Measurements from ENCODE around the gene HDDC2.

The HDDC2 gene

GRCh38 chr6:125332664-125333063 is 30.9 kb upstream of the HDDC2 start:
- no peak overlapping the region for H3K27ac ChIP-seq (ENCODE audit: low read depth, low read length)
- no peaks in the 10 kb centered on the region for H3K36me3 ChIP-seq (ENCODE audit: control insufficient read depth in 1 of 2, insufficient read depth in 2 of 2, low read length in 2 of 2)
- H3K27me3 ChIP-seq (ENCODE audit: control insufficient read depth in 1 of 2, insufficient read depth in 2 of 2, low read length in 2 of 2): no peaks in the 10 kb centered on the region
- no peak overlapping the region for H3K9ac ChIP-seq (ENCODE audit: low read depth in 1 of 2, low read length in 2 of 2)
- no peak overlapping the region for H3K4me3 ChIP-seq (ENCODE audit: low read depth in 1 of 2, low read length in 2 of 2)
- H3K9me3 ChIP-seq (ENCODE audit: control insufficient read depth in 1 of 2, low read length in 2 of 2): no peaks in the 10 kb centered on the region
- H3K4me1 ChIP-seq (ENCODE audit: control insufficient read depth in 1 of 2, insufficient read depth in 2 of 2, low read length in 2 of 2): no peaks in the 10 kb centered on the region

GRCh38 chr6:125325586-125325985 is 23.8 kb upstream of the HDDC2 start:
- Histone ChIP-seq H3K27me3 (ENCODE audit: control insufficient read depth in 1 of 2, insufficient read depth in 2 of 2, low read length in 2 of 2) (no peaks in the 10 kb centered on the region), H3K4me3 (ENCODE audit: low read depth in 1 of 2, low read length in 2 of 2) (no peak overlapping the region), H3K27ac (ENCODE audit: low read depth, low read length) (no peak overlapping the region), H3K9ac (ENCODE audit: low read depth in 1 of 2, low read length in 2 of 2) (no peak overlapping the region), H3K4me1 (ENCODE audit: control insufficient read depth in 1 of 2, insufficient read depth in 2 of 2, low read length in 2 of 2) (no peaks in the 10 kb centered on the region), H3K9me3 (ENCODE audit: control insufficient read depth in 1 of 2, low read length in 2 of 2) (no peaks in the 10 kb centered on the region), H3K36me3 (ENCODE audit: control insufficient read depth in 1 of 2, insufficient read depth in 2 of 2, low read length in 2 of 2) (no peaks in the 10 kb centered on the region)

- Histone ChIP-seq H3K4me1 (ENCODE audit: control insufficient read depth in 1 of 2, insufficient read depth in 2 of 2, low read length in 2 of 2) (no peaks in the 10 kb centered on the region), H3K27me3 (ENCODE audit: control insufficient read depth in 1 of 2, insufficient read depth in 2 of 2, low read length in 2 of 2) (no peaks in the 10 kb centered on the region), H3K27ac (ENCODE audit: low read depth, low read length) (no peak overlapping the region), H3K9ac (ENCODE audit: low read depth in 1 of 2, low read length in 2 of 2) (no peak overlapping the region), H3K36me3 (ENCODE audit: control insufficient read depth in 1 of 2, insufficient read depth in 2 of 2, low read length in 2 of 2) (no peaks in the 10 kb centered on the region), H3K4me3 (ENCODE audit: low read depth in 1 of 2, low read length in 2 of 2) (no peak overlapping the region), H3K9me3 (ENCODE audit: control insufficient read depth in 1 of 2, low read length in 2 of 2) (no peaks in the 10 kb centered on the region)
These were observed 21.6 kb upstream of the HDDC2 start for GRCh38 chr6:125323376-125323775.

GRCh38 chr6:125316621-125317020 is 14.9 kb upstream of the HDDC2 start:
- no peaks in the 10 kb centered on the region for H3K27me3 ChIP-seq (ENCODE audit: control insufficient read depth in 1 of 2, insufficient read depth in 2 of 2, low read length in 2 of 2)
- H3K4me1 ChIP-seq (ENCODE audit: control insufficient read depth in 1 of 2, insufficient read depth in 2 of 2, low read length in 2 of 2): no peaks in the 10 kb centered on the region
- H3K36me3 ChIP-seq (ENCODE audit: control insufficient read depth in 1 of 2, insufficient read depth in 2 of 2, low read length in 2 of 2): no peaks in the 10 kb centered on the region
- no peaks in the 10 kb centered on the region for H3K9me3 ChIP-seq (ENCODE audit: control insufficient read depth in 1 of 2, low read length in 2 of 2)
- H3K27ac ChIP-seq (ENCODE audit: low read depth, low read length): no peak overlapping the region
- no peak overlapping the region for H3K4me3 ChIP-seq (ENCODE audit: low read depth in 1 of 2, low read length in 2 of 2)
- no peak overlapping the region for H3K9ac ChIP-seq (ENCODE audit: low read depth in 1 of 2, low read length in 2 of 2)

- Histone ChIP-seq H3K27ac (ENCODE audit: low read depth, low read length) (no peak overlapping the region), H3K36me3 (ENCODE audit: control insufficient read depth in 1 of 2, insufficient read depth in 2 of 2, low read length in 2 of 2) (no peaks in the 10 kb centered on the region), H3K4me1 (ENCODE audit: control insufficient read depth in 1 of 2, insufficient read depth in 2 of 2, low read length in 2 of 2) (no peaks in the 10 kb centered on the region), H3K27me3 (ENCODE audit: control insufficient read depth in 1 of 2, insufficient read depth in 2 of 2, low read length in 2 of 2) (no peaks in the 10 kb centered on the region), H3K4me3 (ENCODE audit: low read depth in 1 of 2, low read length in 2 of 2) (no peak overlapping the region), H3K9me3 (ENCODE audit: control insufficient read depth in 1 of 2, low read length in 2 of 2) (no peaks in the 10 kb centered on the region), H3K9ac (ENCODE audit: low read depth in 1 of 2, low read length in 2 of 2) (no peak overlapping the region)
These were observed 13.8 kb upstream of the HDDC2 start for GRCh38 chr6:125315548-125315947.

- Histone ChIP-seq H3K27ac (ENCODE audit: low read depth, low read length) (no peak overlapping the region), H3K4me3 (ENCODE audit: low read depth in 1 of 2, low read length in 2 of 2) (no peak overlapping the region), H3K4me1 (ENCODE audit: control insufficient read depth in 1 of 2, insufficient read depth in 2 of 2, low read length in 2 of 2) (no peaks in the 10 kb centered on the region), H3K36me3 (ENCODE audit: control insufficient read depth in 1 of 2, insufficient read depth in 2 of 2, low read length in 2 of 2) (no peaks in the 10 kb centered on the region), H3K27me3 (ENCODE audit: control insufficient read depth in 1 of 2, insufficient read depth in 2 of 2, low read length in 2 of 2) (no peaks in the 10 kb centered on the region), H3K9me3 (ENCODE audit: control insufficient read depth in 1 of 2, low read length in 2 of 2) (no peaks in the 10 kb centered on the region), H3K9ac (ENCODE audit: low read depth in 1 of 2, low read length in 2 of 2) (no peak overlapping the region)
These were observed 12.3 kb upstream of the HDDC2 start for GRCh38 chr6:125314009-125314581.

GRCh38 chr6:125312950-125313349 is 11.2 kb upstream of the HDDC2 start:
- Histone ChIP-seq H3K4me1 (ENCODE audit: control insufficient read depth in 1 of 2, insufficient read depth in 2 of 2, low read length in 2 of 2) (peaks cover 0 to under 1% of the 10 kb centered on the region in 2 donors), H3K4me3 (ENCODE audit: low read depth in 1 of 2, low read length in 2 of 2) (no peak overlapping the region), H3K9ac (ENCODE audit: low read depth in 1 of 2, low read length in 2 of 2) (no peak overlapping the region), H3K36me3 (ENCODE audit: control insufficient read depth in 1 of 2, insufficient read depth in 2 of 2, low read length in 2 of 2) (no peaks in the 10 kb centered on the region), H3K27me3 (ENCODE audit: control insufficient read depth in 1 of 2, insufficient read depth in 2 of 2, low read length in 2 of 2) (no peaks in the 10 kb centered on the region), H3K9me3 (ENCODE audit: control insufficient read depth in 1 of 2, low read length in 2 of 2) (no peaks in the 10 kb centered on the region), H3K27ac (ENCODE audit: low read depth, low read length) (no peak overlapping the region)

GRCh38 chr6:125312478-125312877 is 10.7 kb upstream of the HDDC2 start:
- Histone ChIP-seq H3K27ac (ENCODE audit: low read depth, low read length) (no peak overlapping the region), H3K9me3 (ENCODE audit: control insufficient read depth in 1 of 2, low read length in 2 of 2) (no peaks in the 10 kb centered on the region)

GRCh38 chr6:125310994-125311649 is 9.4 kb upstream of the HDDC2 start:
- Histone ChIP-seq H3K4me1 (ENCODE audit: control insufficient read depth in 1 of 2, insufficient read depth in 2 of 2, low read length in 2 of 2) (peaks cover 6 to 8% of the 10 kb centered on the region in 2 donors), H3K4me3 (ENCODE audit: low read depth in 1 of 2, low read length in 2 of 2) (no peak overlapping the region), H3K9ac (ENCODE audit: low read depth in 1 of 2, low read length in 2 of 2) (no peak overlapping the region), H3K27me3 (ENCODE audit: control insufficient read depth in 1 of 2, insufficient read depth in 2 of 2, low read length in 2 of 2) (no peaks in the 10 kb centered on the region), H3K27ac (ENCODE audit: low read depth, low read length) (no peak overlapping the region), H3K9me3 (ENCODE audit: control insufficient read depth in 1 of 2, low read length in 2 of 2) (no peaks in the 10 kb centered on the region), H3K36me3 (ENCODE audit: control insufficient read depth in 1 of 2, insufficient read depth in 2 of 2, low read length in 2 of 2) (no peaks in the 10 kb centered on the region)

More at GRCh38 chr6:125312478-125312877, 10.7 kb upstream of the HDDC2 start:
- peaks cover 2 to 6% of the 10 kb centered on the region in 2 donors for H3K4me1 ChIP-seq (ENCODE audit: control insufficient read depth in 1 of 2, insufficient read depth in 2 of 2, low read length in 2 of 2)
- no peaks in the 10 kb centered on the region for H3K36me3 ChIP-seq (ENCODE audit: control insufficient read depth in 1 of 2, insufficient read depth in 2 of 2, low read length in 2 of 2)
- H3K4me3 ChIP-seq (ENCODE audit: low read depth in 1 of 2, low read length in 2 of 2): no peak overlapping the region
- no peaks in the 10 kb centered on the region for H3K27me3 ChIP-seq (ENCODE audit: control insufficient read depth in 1 of 2, insufficient read depth in 2 of 2, low read length in 2 of 2)
- no peak overlapping the region for H3K9ac ChIP-seq (ENCODE audit: low read depth in 1 of 2, low read length in 2 of 2)

- H3K9ac ChIP-seq (ENCODE audit: low read depth in 1 of 2, low read length in 2 of 2): no peak overlapping the region
These were observed 6.3 kb upstream of the HDDC2 start for GRCh38 chr6:125307964-125308615.

More at GRCh38 chr6:125307964-125308615, 6.3 kb upstream of the HDDC2 start:
- no peaks in the 10 kb centered on the region for H3K36me3 ChIP-seq (ENCODE audit: control insufficient read depth in 1 of 2, insufficient read depth in 2 of 2, low read length in 2 of 2)
- peaks cover 6 to 8% of the 10 kb centered on the region in 2 donors for H3K4me1 ChIP-seq (ENCODE audit: control insufficient read depth in 1 of 2, insufficient read depth in 2 of 2, low read length in 2 of 2)
- H3K27ac ChIP-seq (ENCODE audit: low read depth, low read length): no peak overlapping the region
- no peaks in the 10 kb centered on the region for H3K9me3 ChIP-seq (ENCODE audit: control insufficient read depth in 1 of 2, low read length in 2 of 2)
- H3K4me3 ChIP-seq (ENCODE audit: low read depth in 1 of 2, low read length in 2 of 2): no peak overlapping the region
- H3K27me3 ChIP-seq (ENCODE audit: control insufficient read depth in 1 of 2, insufficient read depth in 2 of 2, low read length in 2 of 2): no peaks in the 10 kb centered on the region

All from duodenal mucosa (tissue), 2 donors.